Measurements from ENCODE around the gene LAMA5.
A peak's percentile ranks its signal among the peaks of the same experiment; 100 is the strongest.

LAMA5 gene

DNA sequence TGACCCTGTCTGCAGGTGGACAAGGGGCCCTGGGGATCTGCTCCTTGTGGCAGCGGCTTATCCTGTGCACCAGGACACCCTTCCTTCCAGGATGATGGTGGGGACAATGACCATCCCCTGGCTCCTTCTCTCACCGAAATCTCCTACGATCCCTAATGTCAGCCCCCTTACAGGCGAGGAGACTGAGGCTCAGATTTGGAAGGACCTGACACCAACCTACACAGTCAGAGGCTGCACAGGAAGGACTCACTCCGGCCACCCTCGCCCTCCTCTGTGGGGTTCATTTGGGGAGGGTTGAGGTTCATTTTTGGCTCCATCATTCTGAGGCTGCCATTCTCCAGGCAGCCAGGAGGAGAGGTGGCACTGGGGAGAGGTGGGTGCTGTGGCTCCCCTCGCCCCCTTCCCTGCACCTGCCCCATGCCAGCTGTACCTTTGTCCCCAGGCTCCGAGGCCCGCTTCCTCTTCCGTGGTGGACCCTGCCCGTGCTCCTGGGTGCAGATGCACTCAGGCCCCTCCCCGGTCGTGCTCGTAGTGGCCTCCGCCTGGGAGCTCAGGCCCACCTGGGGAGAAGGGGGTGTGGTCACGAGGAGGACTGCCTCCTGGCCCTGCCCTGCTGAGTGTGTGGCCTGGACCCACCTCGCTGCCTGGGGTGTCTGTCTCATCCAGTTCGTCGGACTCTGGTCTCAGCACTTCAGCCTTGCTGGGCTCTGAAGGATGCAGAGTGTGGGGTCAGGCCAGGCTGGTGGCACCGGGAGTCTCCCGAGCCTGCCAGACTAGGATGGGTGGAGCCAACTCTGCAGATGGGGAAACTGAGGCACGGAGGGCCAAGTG lies 45.3 kb upstream of the LAMA5 start:
- no peak for TF ChIP-seq FOXM1 (IDR thresholded peaks at IDR 0.05; ENCODE audit: borderline replicate concordance, low read depth)
- TF ChIP-seq EP300 (IDR thresholded peaks at IDR 0.05; ENCODE audit: borderline replicate concordance) = no peak
- TF ChIP-seq, protein P1, sequence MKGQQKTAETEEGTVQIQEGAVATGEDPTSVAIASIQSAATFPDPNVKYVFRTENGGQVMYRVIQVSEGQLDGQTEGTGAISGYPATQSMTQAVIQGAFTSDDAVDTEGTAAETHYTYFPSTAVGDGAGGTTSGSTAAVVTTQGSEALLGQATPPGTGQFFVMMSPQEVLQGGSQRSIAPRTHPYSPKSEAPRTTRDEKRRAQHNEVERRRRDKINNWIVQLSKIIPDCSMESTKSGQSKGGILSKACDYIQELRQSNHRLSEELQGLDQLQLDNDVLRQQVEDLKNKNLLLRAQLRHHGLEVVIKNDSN (IDR thresholded peaks at IDR 0.05) = peak; percentile 45; the same call in 1 of the 2 replicates
- TF ChIP-seq, protein P2, sequence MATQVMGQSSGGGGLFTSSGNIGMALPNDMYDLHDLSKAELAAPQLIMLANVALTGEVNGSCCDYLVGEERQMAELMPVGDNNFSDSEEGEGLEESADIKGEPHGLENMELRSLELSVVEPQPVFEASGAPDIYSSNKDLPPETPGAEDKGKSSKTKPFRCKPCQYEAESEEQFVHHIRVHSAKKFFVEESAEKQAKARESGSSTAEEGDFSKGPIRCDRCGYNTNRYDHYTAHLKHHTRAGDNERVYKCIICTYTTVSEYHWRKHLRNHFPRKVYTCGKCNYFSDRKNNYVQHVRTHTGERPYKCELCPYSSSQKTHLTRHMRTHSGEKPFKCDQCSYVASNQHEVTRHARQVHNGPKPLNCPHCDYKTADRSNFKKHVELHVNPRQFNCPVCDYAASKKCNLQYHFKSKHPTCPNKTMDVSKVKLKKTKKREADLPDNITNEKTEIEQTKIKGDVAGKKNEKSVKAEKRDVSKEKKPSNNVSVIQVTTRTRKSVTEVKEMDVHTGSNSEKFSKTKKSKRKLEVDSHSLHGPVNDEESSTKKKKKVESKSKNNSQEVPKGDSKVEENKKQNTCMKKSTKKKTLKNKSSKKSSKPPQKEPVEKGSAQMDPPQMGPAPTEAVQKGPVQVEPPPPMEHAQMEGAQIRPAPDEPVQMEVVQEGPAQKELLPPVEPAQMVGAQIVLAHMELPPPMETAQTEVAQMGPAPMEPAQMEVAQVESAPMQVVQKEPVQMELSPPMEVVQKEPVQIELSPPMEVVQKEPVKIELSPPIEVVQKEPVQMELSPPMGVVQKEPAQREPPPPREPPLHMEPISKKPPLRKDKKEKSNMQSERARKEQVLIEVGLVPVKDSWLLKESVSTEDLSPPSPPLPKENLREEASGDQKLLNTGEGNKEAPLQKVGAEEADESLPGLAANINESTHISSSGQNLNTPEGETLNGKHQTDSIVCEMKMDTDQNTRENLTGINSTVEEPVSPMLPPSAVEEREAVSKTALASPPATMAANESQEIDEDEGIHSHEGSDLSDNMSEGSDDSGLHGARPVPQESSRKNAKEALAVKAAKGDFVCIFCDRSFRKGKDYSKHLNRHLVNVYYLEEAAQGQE (IDR thresholded peaks at IDR 0.05; ENCODE audit: low read depth) = no peak

DNA sequence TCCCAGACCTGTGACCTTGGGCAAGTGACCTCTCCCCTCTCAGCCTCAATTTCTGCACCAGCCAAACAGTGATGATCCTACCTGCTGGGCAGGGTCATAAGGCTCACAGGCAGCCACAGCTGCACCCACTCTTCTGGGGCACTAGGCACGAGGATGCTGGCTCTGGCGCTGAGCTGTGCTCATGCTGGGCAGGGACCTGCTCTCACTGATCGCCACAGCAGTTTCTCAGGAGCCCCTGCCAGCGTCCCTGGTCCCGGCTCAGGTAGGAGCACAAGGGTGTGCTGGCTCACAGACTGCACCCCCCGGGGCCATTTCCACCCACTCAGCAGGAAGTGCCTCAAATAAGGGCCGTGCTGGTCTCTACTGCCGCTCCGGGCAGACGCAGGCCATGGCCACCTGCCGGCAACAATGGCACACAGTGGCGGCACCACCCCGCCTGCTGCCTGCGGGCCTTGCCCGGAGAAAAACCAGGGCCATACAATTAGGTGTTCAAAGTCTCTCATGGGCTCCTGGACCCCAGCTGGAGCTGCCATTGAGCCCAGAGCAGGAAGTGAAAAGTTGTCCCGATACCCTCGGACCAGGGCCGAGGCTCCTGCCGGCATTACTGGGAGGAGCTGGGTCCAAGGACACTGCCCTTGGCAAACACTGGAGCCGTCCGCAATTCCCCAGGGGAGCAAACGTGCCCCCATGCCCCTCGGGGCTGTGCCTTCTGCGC lies 44.5 kb upstream of the LAMA5 start:
- TF ChIP-seq TCF12 (IDR thresholded peaks at IDR 0.05; ENCODE audit: low read depth) = 0 out of 2 replicates have a peak, but pooled peaks have one; percentile 26
- no peak for TF ChIP-seq CEBPB (IDR thresholded peaks at IDR 0.05)
- TF ChIP-seq, protein P3, sequence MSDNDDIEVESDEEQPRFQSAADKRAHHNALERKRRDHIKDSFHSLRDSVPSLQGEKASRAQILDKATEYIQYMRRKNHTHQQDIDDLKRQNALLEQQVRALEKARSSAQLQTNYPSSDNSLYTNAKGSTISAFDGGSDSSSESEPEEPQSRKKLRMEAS (IDR thresholded peaks at IDR 0.05) = 0 out of 2 replicates have a peak, but pooled peaks have one; percentile 30
- TF ChIP-seq YY1 (IDR thresholded peaks at IDR 0.05; ENCODE audit: low read depth) = 0 out of 2 replicates have a peak, but pooled peaks have one; percentile 32
- TF ChIP-seq TAF1 (IDR thresholded peaks at IDR 0.05; ENCODE audit: low read depth) = no peak
- peak; percentile 67 for TF ChIP-seq NFIC (IDR thresholded peaks at IDR 0.05)
- peak; percentile 66; the same call in 1 of the 2 replicates for TF ChIP-seq EGR1 (IDR thresholded peaks at IDR 0.05)

DNA sequence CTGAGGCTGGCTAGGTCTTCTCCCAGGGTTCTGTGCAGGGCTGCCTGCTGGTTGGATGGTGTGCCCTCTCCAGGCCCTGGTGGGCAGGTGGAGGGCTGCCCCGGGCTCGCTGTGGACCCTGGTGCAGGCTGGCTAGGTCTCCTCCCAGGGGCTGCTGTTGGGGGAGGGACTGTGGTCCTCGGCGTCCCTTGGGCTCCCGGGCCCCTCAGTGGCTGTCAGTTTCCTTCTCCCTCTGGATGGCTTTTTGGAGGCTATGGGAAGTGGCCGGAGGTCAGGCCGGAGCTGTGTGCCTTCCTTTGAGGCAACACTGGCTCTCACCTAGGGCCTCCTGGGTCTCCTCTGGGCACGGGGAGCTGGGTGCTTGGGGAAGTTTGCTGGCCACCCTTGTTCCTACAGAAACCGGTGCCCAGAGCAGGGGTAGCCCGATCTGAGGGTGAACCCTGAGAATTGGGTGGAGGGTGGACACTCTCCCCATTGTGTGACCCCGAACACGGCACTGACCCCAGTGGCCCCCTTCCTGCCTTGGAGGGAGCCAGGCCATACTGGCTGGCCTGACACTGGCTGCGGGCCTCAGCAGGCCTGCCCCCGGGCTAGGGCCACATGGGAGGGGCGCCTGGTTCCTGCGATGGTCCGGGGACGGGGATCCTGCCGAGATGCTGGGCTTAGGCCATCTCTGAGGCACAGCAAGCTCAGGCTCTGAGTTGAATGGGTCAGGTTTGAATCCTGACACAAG lies 43.8 kb upstream of the LAMA5 start:
- TF ChIP-seq TEAD4 (IDR thresholded peaks at IDR 0.05) = no peak
- TF ChIP-seq RAD21 (IDR thresholded peaks at IDR 0.05; ENCODE audit: low read depth) = no peak

DNA sequence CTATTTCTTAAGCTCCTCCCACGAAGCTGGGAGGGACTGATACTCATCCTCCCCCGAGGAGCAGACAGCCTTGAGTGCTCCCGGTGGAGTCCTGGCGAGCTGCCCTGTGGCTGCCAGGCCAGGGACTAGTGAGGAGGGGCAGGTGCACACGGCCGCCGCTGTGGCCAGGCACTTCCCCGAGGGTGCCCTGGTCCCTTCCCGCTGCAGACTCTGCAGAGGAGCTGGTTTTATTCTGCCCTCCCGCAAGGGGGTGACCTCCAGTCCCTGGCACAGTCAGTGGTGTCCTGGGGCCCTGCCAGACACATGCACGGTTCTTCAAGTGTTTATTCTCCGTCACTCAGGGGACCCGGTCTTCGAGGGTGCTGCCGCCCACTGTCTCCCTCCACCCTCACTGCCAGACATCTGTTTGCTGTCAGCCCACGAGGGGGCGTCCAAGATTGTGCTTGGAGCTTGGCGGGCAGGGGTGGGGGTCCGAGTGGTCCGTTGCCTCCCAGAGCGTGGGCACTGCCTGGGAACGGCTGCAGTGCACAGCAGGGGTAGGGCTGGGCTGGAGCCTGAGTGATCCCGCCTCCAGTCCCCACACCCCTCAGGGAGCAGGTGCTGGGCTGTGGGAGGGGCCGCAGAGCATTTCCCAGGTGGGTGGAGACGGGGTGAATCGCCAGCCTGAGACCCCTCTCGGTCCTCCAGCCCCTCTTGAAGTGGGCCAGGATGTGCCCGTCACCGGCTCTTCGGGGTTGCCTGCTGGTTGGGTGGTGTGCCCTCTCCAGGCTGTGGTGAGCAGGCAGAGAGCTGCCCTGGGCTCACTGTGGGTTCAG lies 43.0 kb upstream of the LAMA5 start:
- TF ChIP-seq EP300 (IDR thresholded peaks at IDR 0.05; ENCODE audit: borderline replicate concordance) = 0 out of 2 replicates have a peak, but pooled peaks have one; percentile 5
- TF ChIP-seq RAD21 (IDR thresholded peaks at IDR 0.05; ENCODE audit: low read depth) = peak; percentile 69
- TF ChIP-seq ZBTB7A (IDR thresholded peaks at IDR 0.05; ENCODE audit: low read depth) = peak; percentile 91
- TF ChIP-seq NFIC (IDR thresholded peaks at IDR 0.05) = no peak; the same call in 1 of the 2 replicates
- TF ChIP-seq, protein P3 (IDR thresholded peaks at IDR 0.05) = no peak; the same call in 1 of the 2 replicates
- no peak for TF ChIP-seq CEBPB (IDR thresholded peaks at IDR 0.05)

DNA sequence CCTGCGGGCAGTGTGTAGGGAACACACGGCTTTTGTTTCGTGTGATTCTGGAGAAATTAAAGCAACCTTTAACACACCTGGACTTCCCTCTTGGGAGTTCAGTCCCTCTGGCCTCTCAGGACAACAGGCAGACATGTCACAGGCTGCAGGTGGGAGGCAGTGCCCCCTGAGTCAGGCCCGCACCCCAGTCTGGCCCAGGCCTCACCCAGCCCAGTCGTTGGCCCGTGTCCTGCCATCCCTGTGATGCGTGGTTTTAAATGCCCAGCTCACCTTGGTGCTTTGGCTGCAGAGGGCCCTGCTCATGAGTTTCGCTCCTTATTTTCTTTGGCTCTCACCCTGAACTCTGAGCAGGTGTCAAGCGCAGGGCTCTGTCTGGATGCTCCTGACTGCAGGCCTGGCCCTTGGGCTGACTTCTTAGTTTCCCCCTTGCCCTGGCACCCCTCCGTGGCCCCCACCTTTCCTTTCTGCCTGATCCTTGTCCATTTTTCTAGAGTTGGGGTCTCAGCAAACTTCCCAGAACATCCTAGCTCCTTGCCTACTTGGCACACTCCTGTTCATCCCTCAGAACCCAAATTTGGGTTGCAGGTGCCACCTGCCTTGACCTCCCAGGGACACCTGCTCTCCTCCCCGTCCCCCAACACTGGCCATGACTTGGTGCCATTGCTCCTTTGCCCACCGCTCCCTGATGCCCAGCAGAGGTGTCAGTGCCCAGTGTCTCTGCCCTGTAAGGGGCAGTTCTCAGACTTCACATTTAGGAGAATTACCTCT lies 42.2 kb upstream of the LAMA5 start:
- TF ChIP-seq EGR1 (IDR thresholded peaks at IDR 0.05) (no peak), TEAD4 (IDR thresholded peaks at IDR 0.05) (no peak), FOXM1 (IDR thresholded peaks at IDR 0.05; ENCODE audit: borderline replicate concordance, low read depth) (no peak), EP300 (IDR thresholded peaks at IDR 0.05; ENCODE audit: borderline replicate concordance) (no peak), TCF12 (IDR thresholded peaks at IDR 0.05; ENCODE audit: low read depth) (no peak), YY1 (IDR thresholded peaks at IDR 0.05; ENCODE audit: low read depth) (no peak), TAF1 (IDR thresholded peaks at IDR 0.05; ENCODE audit: low read depth) (no peak), CREB1 (IDR thresholded peaks at IDR 0.05; ENCODE audit: low read depth) (no peak), ZBTB7A (IDR thresholded peaks at IDR 0.05; ENCODE audit: low read depth) (no peak), NFIC (IDR thresholded peaks at IDR 0.05) (no peak), RAD21 (IDR thresholded peaks at IDR 0.05; ENCODE audit: low read depth) (no peak), CEBPB (IDR thresholded peaks at IDR 0.05) (no peak)
- TF ChIP-seq, protein P2 (IDR thresholded peaks at IDR 0.05; ENCODE audit: low read depth) = no peak
- TF ChIP-seq, protein P3 (IDR thresholded peaks at IDR 0.05) = no peak
- TF ChIP-seq, protein P1 (IDR thresholded peaks at IDR 0.05) = no peak
